IMR-90 (cell line): ENCODE measurements around the gene ANKRD13D.

Experiments
- BHLHE40 ChIP-seq: fragments of 150-350 bp; IDR thresholded peaks from 2 replicates; pipeline ENCODE4 v1.6.1; 2016; ENCODE audit warnings: mild to moderate bottlenecking, low read depth, low read length
- CEBPB ChIP-seq: IDR thresholded peaks from 2 replicates; pipeline ENCODE4 v1.6.1; 2012; ENCODE audit warnings: low read depth, low read length, improper control_type of control experiment
- CHD1 ChIP-seq: IDR thresholded peaks from 2 replicates; pipeline ENCODE4 v1.6.1; 2012; ENCODE audit warnings: low read depth, low read length, improper control_type of control experiment
- CTCF ChIP-seq: conservative IDR thresholded peaks from 2 replicates; pipeline ENCODE4 v1.5.1; 2012; ENCODE audit warnings: mild to moderate bottlenecking, low read depth, low read length, improper control_type of control experiment
- FOS ChIP-seq: fragments of 150-350 bp; IDR thresholded peaks from 2 replicates; pipeline ENCODE4 v1.6.1; 2016; ENCODE audit warnings: low read depth, low read length
- MAFK ChIP-seq: IDR thresholded peaks from 2 replicates; pipeline ENCODE4 v1.6.1; 2012; ENCODE audit warnings: low read depth, low read length, improper control_type of control experiment
- MAZ ChIP-seq: IDR thresholded peaks from 2 replicates; pipeline ENCODE4 v1.6.1; 2012; ENCODE audit warnings: low read depth, mild to moderate bottlenecking, low read length, improper control_type of control experiment, moderate library complexity, borderline replicate concordance
- MXI1 ChIP-seq: IDR thresholded peaks from 2 replicates; pipeline ENCODE4 v1.6.1; 2012; ENCODE audit warnings: low read depth, mild to moderate bottlenecking, low read length, moderate library complexity, borderline replicate concordance
- POLR2A ChIP-seq: IDR thresholded peaks from 2 replicates; pipeline ENCODE4 v1.6.1; 2012; ENCODE audit warnings: mild to moderate bottlenecking, low read depth, low read length
- RAD21 ChIP-seq: IDR thresholded peaks from 2 replicates; pipeline ENCODE4 v1.6.1; 2012; ENCODE audit warnings: low read length, improper control_type of control experiment
- SMC3 ChIP-seq: fragments of 150-350 bp; IDR thresholded peaks from 2 replicates; pipeline ENCODE4 v1.6.1; 2016; ENCODE audit warnings: low read depth, mild to moderate bottlenecking, antibody characterized with exemption, low read length, moderate library complexity
- USF2 ChIP-seq: fragments of 150-350 bp; IDR thresholded peaks from 2 replicates; pipeline ENCODE4 v1.6.1; 2017; ENCODE audit warnings: mild to moderate bottlenecking, antibody characterized with exemption, low read length, low read depth

GRCh38 chr11:67290801-67291200 lies 1.7 kb downstream of the ANKRD13D start:
- no peak for TF ChIP-seq BHLHE40
- TF ChIP-seq CTCF = no peak
- no peak for TF ChIP-seq CEBPB
- no peak for TF ChIP-seq USF2
- no peak for TF ChIP-seq RAD21
- TF ChIP-seq POLR2A = no peak
- no peak for TF ChIP-seq SMC3
- no peak for TF ChIP-seq FOS
- TF ChIP-seq MAFK = no peak
- TF ChIP-seq MXI1 = no peak
- no peak for TF ChIP-seq CHD1
- TF ChIP-seq MAZ = no peak
